ENCODE results near the gene CREM. TPM values are rescaled to one million over a fixed set of nuclear protein-coding genes. Genes with fewer than 3 reads are reported as not detected.

CREM gene
- total and polyA plus RNA-seq, 7 donors: 25.9 to 76.0 (median 37.5) TPM

- peaks cover 0 to 10% (median 0%) of the 10 kb centered on the region in 4 donors for H3K4me1 ChIP-seq
- no peaks in the 10 kb centered on the region for H3K27me3 ChIP-seq
- no peak for DNase-seq
- no peaks in the 10 kb centered on the region for H3K36me3 ChIP-seq
- intact Hi-C loops (cut with DNase I): no loop called here
- TF ChIP-seq, protein P1, sequence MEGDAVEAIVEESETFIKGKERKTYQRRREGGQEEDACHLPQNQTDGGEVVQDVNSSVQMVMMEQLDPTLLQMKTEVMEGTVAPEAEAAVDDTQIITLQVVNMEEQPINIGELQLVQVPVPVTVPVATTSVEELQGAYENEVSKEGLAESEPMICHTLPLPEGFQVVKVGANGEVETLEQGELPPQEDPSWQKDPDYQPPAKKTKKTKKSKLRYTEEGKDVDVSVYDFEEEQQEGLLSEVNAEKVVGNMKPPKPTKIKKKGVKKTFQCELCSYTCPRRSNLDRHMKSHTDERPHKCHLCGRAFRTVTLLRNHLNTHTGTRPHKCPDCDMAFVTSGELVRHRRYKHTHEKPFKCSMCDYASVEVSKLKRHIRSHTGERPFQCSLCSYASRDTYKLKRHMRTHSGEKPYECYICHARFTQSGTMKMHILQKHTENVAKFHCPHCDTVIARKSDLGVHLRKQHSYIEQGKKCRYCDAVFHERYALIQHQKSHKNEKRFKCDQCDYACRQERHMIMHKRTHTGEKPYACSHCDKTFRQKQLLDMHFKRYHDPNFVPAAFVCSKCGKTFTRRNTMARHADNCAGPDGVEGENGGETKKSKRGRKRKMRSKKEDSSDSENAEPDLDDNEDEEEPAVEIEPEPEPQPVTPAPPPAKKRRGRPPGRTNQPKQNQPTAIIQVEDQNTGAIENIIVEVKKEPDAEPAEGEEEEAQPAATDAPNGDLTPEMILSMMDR (IDR thresholded peaks at IDR 0.05): no peak
- no peak for TF ChIP-seq POLR2A (IDR thresholded peaks at IDR 0.05)
- TF ChIP-seq EP300 (IDR thresholded peaks at IDR 0.05): no peak
- TF ChIP-seq POLR2AphosphoS5 (IDR thresholded peaks at IDR 0.05): no peak
- WGBS, 2 donors: 32 to 70% methylated on average over 4 of the region's 4 CpGs
- no peak overlapping the region for H3K4me3 ChIP-seq
- H3K9me3 ChIP-seq: no peaks in the 10 kb centered on the region
- H3K27ac ChIP-seq: no peak overlapping the region
These were observed 93.5 kb downstream of the CREM start for GRCh38 chr10:35219891-35220890.

- WGBS, 2 donors: 91 to 95% methylated on average over 4 of the region's 4 CpGs
- TF ChIP-seq EP300 (IDR thresholded peaks at IDR 0.05) (no peak), POLR2A (IDR thresholded peaks at IDR 0.05) (no peak), POLR2AphosphoS5 (IDR thresholded peaks at IDR 0.05) (no peak)
- TF ChIP-seq, protein P1 (IDR thresholded peaks at IDR 0.05): no peak
- no peaks in the 10 kb centered on the region for H3K36me3 ChIP-seq
- intact Hi-C loops (cut with DNase I): no loop called here
- H3K4me1 ChIP-seq: peaks cover 0 to 7% (median 0%) of the 10 kb centered on the region in 4 donors
- no peaks in the 10 kb centered on the region for H3K27me3 ChIP-seq
- no peak overlapping the region for H3K27ac ChIP-seq
- no peaks in the 10 kb centered on the region for H3K9me3 ChIP-seq
- H3K4me3 ChIP-seq: no peak overlapping the region
- DNase-seq: no peak
These were observed 96.4 kb downstream of the CREM start for GRCh38 chr10:35223016-35223415.

GRCh38 chr10:35224045-35224740 is 97.5 kb downstream of the CREM start:
- Histone ChIP-seq H3K27ac (no peak overlapping the region), H3K36me3 (no peaks in the 10 kb centered on the region), H3K27me3 (no peaks in the 10 kb centered on the region), H3K4me3 (no peak overlapping the region), H3K4me1 (no peaks in the 10 kb centered on the region), H3K9me3 (no peaks in the 10 kb centered on the region)
- intact Hi-C loops (cut with DNase I): no loop called here
- WGBS, 2 donors: 91 to 94% methylated on average over 8 of the region's 8 CpGs
- no peak for DNase-seq
- TF ChIP-seq EP300 (IDR thresholded peaks at IDR 0.05) (no peak), POLR2A (IDR thresholded peaks at IDR 0.05) (no peak), POLR2AphosphoS5 (IDR thresholded peaks at IDR 0.05) (no peak)
- TF ChIP-seq, protein P1 (IDR thresholded peaks at IDR 0.05): no peak

DNA sequence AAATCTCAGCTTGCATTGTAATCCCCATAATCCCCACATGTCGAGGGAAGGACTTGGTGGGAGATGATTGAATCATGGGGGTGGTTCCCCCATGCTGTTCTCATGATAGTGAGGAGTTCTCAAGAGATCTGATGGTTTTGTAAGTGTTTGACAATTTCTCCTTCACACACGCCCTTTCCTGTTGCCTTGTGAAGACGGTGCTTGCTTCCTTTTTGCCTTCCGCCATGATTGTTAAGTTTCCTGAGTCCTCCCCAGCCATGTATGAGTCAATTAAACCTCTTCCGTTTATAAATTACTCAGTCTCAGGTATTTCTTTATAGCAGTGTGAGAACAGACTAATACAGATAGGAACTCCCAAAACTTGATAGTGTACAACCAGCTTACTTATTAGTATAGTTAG is 98.6 kb downstream of the CREM start:
- WGBS, 2 donors: 48 to 81% methylated on average over 5 of the region's 5 CpGs
- Histone ChIP-seq H3K27ac (peak overlapping the region in 1 of 4 donors; percentile 8), H3K9me3 (no peaks in the 10 kb centered on the region), H3K4me1 (no peaks in the 10 kb centered on the region), H3K36me3 (no peaks in the 10 kb centered on the region), H3K4me3 (no peak overlapping the region), H3K27me3 (no peaks in the 10 kb centered on the region)
- TF ChIP-seq POLR2AphosphoS5 (IDR thresholded peaks at IDR 0.05) (no peak), EP300 (IDR thresholded peaks at IDR 0.05) (no peak), POLR2A (IDR thresholded peaks at IDR 0.05) (no peak)
- TF ChIP-seq, protein P1 (IDR thresholded peaks at IDR 0.05): no peak
- intact Hi-C loops (cut with DNase I): no loop called here
- no peak for DNase-seq

Measured in sigmoid colon (tissue), 7 donors.